HG02938 (cell line): ENCODE measurements around the gene HAND1.

ENCODE experiments used
- ATAC-seq: cut with Tn5 transposase; IDR thresholded peaks from one replicate; pipeline ENCODE4 v1.9.1; 2021; ENCODE audit warnings: mild to moderate bottlenecking, moderate library complexity; ENCODE audit not compliant: unreplicated experiment

Gene HAND1

GRCh38 chr5:154461531-154461930 is 16.5 kb downstream of the HAND1 start:
- no peak for ATAC-seq

GRCh38 chr5:154460172-154460571 is 17.9 kb downstream of the HAND1 start:
- ATAC-seq, result no peak

GRCh38 chr5:154459015-154459414 is 19.0 kb downstream of the HAND1 start:
- ATAC-seq, result no peak

GRCh38 chr5:154456540-154456939 is 21.5 kb downstream of the HAND1 start:
- no peak for ATAC-seq

- ATAC-seq, result no peak
Measured at GRCh38 chr5:154455585-154455984, 22.4 kb downstream of the HAND1 start.

GRCh38 chr5:154451957-154452356 is 26.1 kb downstream of the HAND1 start:
- no peak for ATAC-seq

GRCh38 chr5:154449786-154450185 is 28.2 kb downstream of the HAND1 start:
- ATAC-seq, result no peak

- ATAC-seq, result no peak
Measured at GRCh38 chr5:154447089-154447725, 30.8 kb downstream of the HAND1 start.

GRCh38 chr5:154446195-154447088 is 31.6 kb downstream of the HAND1 start:
- ATAC-seq, result peak; percentile 17

GRCh38 chr5:154445422-154446194 is 32.4 kb downstream of the HAND1 start, which contains the start of gene SAP30L:
TSS of gene SAP30L (plus strand) at chr5:154445997. CDS start at chr5:154446605, 608 bp downstream.
- ATAC-seq, result peak; percentile 90

- no peak for ATAC-seq
Measured at GRCh38 chr5:154444556-154445421, 33.2 kb downstream of the HAND1 start.

- ATAC-seq, result no peak
Measured at GRCh38 chr5:154442801-154443200, 35.2 kb downstream of the HAND1 start.

- ATAC-seq, result no peak
Measured at GRCh38 chr5:154440540-154440939, 37.5 kb downstream of the HAND1 start.

GRCh38 chr5:154437281-154437965 is 40.6 kb downstream of the HAND1 start:
- no peak for ATAC-seq

GRCh38 chr5:154435226-154435625 is 42.8 kb downstream of the HAND1 start:
- ATAC-seq, result no peak

- ATAC-seq, result no peak
Measured at GRCh38 chr5:154430961-154431630, 46.9 kb downstream of the HAND1 start.

- ATAC-seq, result no peak
Measured at GRCh38 chr5:154430466-154430865, 47.6 kb downstream of the HAND1 start.

- no peak for ATAC-seq
Measured at GRCh38 chr5:154429341-154429740, 48.7 kb downstream of the HAND1 start.

- no peak for ATAC-seq
Measured at GRCh38 chr5:154428208-154428607, 49.8 kb downstream of the HAND1 start.
